Activated naive CD4-positive, alpha-beta T cell treated with anti-CD3 and anti-CD28 coated beads for 36 hours (primary cell): ENCODE measurements around the gene RAD51B. TPM values are rescaled to one million over a fixed set of nuclear protein-coding genes. Genes with fewer than 3 reads are reported as not detected.

ENCODE experiments used
- CTCF ChIA-PET: fragments of 350-600 bp; sonication (Branson Sonifier 250); formaldehyde crosslinking; loops from one replicate; lab custom pipeline; 2021; ENCODE audit warnings: antibody characterized with exemption; lab: Charles Lee
- DNase-seq: peaks from one replicate; pipeline ENCODE4 v3.0.0-alpha.2; 2020
- H3K27ac Mint-ChIP-seq: one replicate; pipeline ENCODE4 v1.8.0; 2021; ENCODE audit warnings: mild to moderate bottlenecking, mixed read lengths
- H3K27me3 Mint-ChIP-seq: one replicate; pipeline ENCODE4 v1.8.0; 2021; ENCODE audit warnings: low read depth, mixed read lengths
- H3K36me3 Mint-ChIP-seq: one replicate; pipeline ENCODE4 v1.8.0; 2021; ENCODE audit warnings: low read depth, mixed read lengths
- H3K4me1 Mint-ChIP-seq: one replicate; pipeline ENCODE4 v1.8.0; 2021; ENCODE audit warnings: low read depth, mixed read lengths
- H3K4me3 Mint-ChIP-seq: one replicate; pipeline ENCODE4 v1.8.0; 2021; ENCODE audit warnings: mild to moderate bottlenecking, moderate library complexity, mixed read lengths
- H3K9me3 Mint-ChIP-seq: one replicate; pipeline ENCODE4 v1.8.0; 2021; ENCODE audit warnings: mixed read lengths
- intact Hi-C: fragments of 100-400 bp; cut with micrococcal nuclease; formaldehyde crosslinking; loops from one replicate; pipeline ENCODE4 v1.15.1; 2023
- total RNA-seq, 2 experiments: library from RNA; stranded (reverse); gene quantifications; one replicate each; pipeline ENCODE4 v1.2.3, GENCODE V29; 2021

The RAD51B gene
- total RNA-seq, 2 experiments from 2014 or later: 44.8 to 47.6 TPM

DNA sequence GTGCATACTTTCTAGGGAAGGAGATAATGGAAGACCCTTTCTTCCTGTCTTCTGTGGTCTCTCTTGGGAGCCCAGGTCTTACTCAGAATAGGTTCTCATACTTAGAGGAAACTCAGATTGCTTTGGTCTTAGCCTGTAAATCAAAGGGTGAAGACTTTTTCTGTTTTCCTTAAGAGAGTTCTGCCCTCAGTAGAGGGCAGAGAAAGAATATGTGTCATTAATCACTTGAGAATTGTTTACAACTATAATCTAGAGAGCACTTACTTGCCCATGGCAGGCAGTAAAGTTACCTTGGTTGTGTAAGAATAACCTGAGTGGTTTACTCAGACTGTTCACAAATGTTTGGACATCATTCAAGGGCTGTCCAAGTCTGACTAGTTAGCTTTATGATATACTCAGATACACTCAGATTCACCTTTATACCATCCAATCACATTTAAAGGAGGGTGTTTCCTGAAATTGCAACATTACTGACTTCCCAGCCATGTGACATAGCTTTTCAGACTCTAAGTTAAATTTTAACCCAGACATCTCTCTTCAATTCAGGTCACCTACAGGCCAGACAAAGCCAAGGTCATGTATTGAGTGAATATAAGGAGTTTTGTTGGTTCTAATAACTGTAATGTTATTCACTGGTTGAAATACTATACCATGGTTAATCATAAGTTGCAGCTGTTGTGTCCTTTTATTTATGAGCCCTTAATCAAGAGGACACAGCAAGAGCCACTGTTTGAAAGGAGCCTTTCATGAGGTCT, 372.2 kb downstream of the RAD51B start:
- no peaks in the 10 kb centered on the region for H3K36me3 Mint-ChIP-seq
- no peaks in the 10 kb centered on the region for H3K4me1 Mint-ChIP-seq

DNA sequence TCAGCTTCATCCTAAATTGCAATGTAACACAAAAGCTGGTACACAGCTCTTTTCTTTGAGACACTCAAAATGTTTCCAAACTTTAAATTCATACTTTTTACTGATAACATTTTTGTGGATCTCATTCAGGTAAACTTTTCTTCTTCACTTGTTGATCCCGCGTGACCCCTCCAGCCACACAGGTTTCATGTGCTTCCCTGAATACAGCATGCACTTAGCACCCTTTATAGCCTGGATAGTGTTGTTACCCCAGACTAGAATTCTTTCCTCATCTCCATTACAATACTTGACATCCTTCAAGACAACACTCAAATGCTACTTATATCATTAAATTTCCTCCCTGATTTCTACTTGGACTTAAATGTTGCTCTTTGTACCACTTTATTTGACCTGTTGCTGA, 373.4 kb downstream of the RAD51B start:
- Mint-ChIP-seq H3K27ac (no peak overlapping the region), H3K36me3 (no peaks in the 10 kb centered on the region), H3K9me3 (no peaks in the 10 kb centered on the region), H3K4me3 (no peak overlapping the region), H3K4me1 (peaks cover 9% of the 10 kb centered on the region), H3K27me3 (no peaks in the 10 kb centered on the region)
- DNase-seq: no peak
- intact Hi-C loops: no loop called here
- CTCF ChIA-PET: no interaction called here

More for the DNA sequence above, 372.2 kb downstream of the RAD51B start:
- CTCF ChIA-PET: no interaction called here
- Mint-ChIP-seq H3K27ac (no peak overlapping the region), H3K9me3 (no peaks in the 10 kb centered on the region), H3K4me3 (no peak overlapping the region), H3K27me3 (no peaks in the 10 kb centered on the region)
- intact Hi-C loops: no loop called here
- DNase-seq: no peak

DNA sequence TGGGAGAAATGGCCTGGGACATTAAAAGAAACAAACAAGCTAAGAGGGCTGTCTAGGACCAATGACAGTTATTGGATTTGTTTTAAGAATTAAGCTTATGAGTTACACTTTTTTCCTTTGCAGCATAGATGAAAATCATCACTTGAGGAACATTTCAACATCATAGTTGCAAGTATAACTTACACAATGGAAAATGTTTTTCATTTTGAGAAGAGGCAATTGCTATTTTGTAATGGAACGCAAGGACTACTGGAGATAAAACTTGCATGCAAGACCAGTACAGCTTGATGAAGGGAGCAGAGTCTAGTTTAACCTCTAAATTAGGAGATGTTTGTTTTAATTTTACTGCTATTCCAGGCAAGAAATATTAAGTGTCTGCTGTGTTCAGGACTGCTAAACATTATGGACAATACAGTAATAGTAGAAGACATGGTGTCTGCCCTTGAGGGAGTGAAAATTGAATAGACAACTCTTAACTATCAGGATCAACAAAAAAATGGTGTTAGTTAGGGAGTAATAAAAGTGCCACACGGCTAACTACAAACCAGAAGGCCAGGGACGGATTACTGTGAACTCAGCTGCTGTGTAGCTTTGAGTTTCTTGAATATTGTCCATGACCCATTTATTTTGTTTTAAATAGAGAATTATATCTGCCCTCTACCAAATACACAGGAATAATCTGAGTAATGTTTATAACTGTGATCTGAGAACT, 374.5 kb downstream of the RAD51B start:
- H3K4me3 Mint-ChIP-seq: no peak overlapping the region

DNA sequence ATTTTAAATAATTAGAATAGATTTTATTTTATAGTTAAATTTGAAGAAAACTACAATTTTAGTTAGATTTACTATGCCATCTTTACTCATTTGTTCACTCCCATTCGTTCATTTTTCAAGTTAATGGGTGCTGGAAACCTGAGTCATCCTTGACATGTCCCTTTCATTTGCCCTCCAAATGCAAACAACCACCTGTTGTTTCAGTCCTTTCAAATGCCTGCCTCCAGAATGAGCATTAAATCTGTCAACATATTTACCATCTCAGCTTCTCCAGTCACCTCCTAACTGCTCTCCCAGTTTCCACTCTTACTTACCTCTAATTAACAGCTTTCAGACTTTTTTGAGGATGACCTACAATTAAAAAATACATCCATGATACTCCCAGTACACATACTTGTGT, 375.5 kb downstream of the RAD51B start:
- DNase-seq: no peak
- Mint-ChIP-seq H3K4me3 (no peak overlapping the region), H3K36me3 (no peaks in the 10 kb centered on the region), H3K27ac (no peak overlapping the region), H3K27me3 (no peaks in the 10 kb centered on the region), H3K4me1 (peaks cover 20% of the 10 kb centered on the region), H3K9me3 (no peaks in the 10 kb centered on the region)
- CTCF ChIA-PET: no interaction called here
- intact Hi-C loops: no loop called here

More for the DNA sequence above, 374.5 kb downstream of the RAD51B start:
- no peaks in the 10 kb centered on the region for H3K27me3 Mint-ChIP-seq
- CTCF ChIA-PET: no interaction called here
- no peak overlapping the region for H3K27ac Mint-ChIP-seq
- H3K4me1 Mint-ChIP-seq: peaks cover 11% of the 10 kb centered on the region
- H3K36me3 Mint-ChIP-seq: no peaks in the 10 kb centered on the region
- H3K9me3 Mint-ChIP-seq: no peaks in the 10 kb centered on the region
- no peak for DNase-seq
- intact Hi-C loops: no loop called here

DNA sequence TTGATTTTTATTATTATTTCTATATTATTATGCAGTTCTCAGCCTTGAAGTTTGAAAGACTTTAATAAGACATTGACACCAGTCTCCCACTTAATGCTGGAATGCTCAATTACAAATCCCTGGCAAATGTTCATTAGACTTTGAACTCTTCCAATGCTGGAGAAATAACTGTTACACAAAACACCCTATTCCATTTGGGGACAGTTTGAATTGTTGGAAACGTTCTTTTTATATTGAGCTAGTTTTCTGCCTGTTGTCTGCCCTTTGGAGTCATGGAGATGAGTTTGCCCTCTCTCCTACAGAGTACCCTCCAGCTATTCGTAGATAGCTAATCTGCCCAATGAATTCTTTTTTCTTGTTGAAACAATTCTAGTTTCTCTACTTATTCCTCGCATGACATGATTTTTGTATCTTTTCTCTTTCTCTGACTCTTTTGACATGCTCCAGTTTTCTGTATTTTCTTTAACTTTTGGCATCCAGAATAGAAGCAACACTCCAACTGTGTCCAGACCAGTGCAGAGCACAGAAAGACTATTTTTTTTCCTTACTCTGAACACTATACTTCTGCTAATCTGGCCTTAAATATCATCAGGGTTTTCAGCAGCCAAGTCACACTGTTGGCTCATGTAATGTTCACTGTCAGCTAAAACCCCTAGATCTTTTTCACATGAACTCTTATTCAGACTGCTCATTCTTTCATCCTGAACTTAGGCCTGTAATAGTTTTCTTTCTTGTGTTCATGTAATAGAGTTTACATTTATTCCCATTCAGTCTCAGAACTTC, 379.3 kb downstream of the RAD51B start:
- intact Hi-C loops: no loop called here
- CTCF ChIA-PET: no interaction called here
- Mint-ChIP-seq H3K4me3 (no peak overlapping the region), H3K27me3 (no peaks in the 10 kb centered on the region), H3K27ac (no peak overlapping the region), H3K36me3 (no peaks in the 10 kb centered on the region), H3K4me1 (peaks cover 20% of the 10 kb centered on the region), H3K9me3 (no peaks in the 10 kb centered on the region)
- no peak for DNase-seq

DNA sequence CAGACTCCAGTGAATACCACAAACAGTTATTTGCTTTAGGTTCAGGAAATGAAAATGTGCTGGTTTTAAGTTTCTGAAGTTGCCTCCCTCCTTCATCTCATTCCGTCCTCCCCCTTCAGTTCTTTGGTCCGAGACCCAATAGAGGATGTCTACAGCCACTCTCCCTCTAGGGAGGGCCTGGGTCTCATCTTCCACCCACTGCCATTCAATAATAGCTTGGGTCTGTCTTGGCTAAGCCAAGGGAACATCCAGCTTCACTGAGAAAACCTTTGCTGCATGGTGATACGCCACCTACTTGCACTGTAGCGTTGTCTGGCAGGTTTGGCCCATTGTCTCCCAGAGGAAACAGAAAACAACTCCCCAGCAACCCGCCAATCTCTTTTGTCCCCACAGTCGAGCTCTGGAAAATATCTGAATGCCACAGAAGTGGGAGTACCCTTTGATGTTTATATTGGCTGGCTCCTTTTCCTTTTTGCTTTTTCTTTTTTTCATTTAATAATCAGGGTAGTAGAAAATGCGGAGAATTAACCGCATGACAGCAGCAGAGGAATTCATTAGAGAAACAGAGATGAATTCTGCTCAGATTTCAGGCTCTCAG, 380.1 kb downstream of the RAD51B start:
- Mint-ChIP-seq H3K36me3 (no peaks in the 10 kb centered on the region), H3K4me3 (no peak overlapping the region), H3K27ac (no peak overlapping the region), H3K4me1 (peaks cover 20% of the 10 kb centered on the region), H3K27me3 (no peaks in the 10 kb centered on the region), H3K9me3 (no peaks in the 10 kb centered on the region)
- intact Hi-C loops: no loop called here
- CTCF ChIA-PET: no interaction called here
- no peak for DNase-seq

DNA sequence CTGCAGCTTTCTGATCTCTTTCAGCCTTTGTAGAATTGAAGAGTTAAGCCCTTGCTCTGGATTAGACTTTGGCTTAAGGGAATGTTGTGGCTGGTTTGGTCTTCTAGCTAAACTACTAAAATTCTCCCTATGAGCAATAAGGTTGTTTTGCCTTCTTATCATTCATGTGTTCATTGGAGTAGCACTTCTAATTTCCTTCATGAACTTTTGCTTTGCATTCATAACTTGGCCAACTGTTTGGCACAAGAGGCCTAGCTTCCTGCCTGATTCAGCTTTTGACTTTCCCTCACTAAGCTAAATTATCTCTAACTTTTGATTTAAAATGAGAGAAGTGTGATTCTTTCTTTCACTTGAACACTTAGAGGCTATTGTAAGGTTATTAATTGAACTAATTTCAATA, 384.3 kb downstream of the RAD51B start:
- Mint-ChIP-seq H3K36me3 (no peaks in the 10 kb centered on the region), H3K27ac (no peak overlapping the region), H3K4me1 (peaks cover 18% of the 10 kb centered on the region), H3K9me3 (no peaks in the 10 kb centered on the region), H3K27me3 (no peaks in the 10 kb centered on the region), H3K4me3 (no peak overlapping the region)
- CTCF ChIA-PET: interaction anchor here (0.6 kb wide), 1 partner anchor 142 kb away, joined by 3 read pairs; no protein-coding TSS in a partner anchor
- no peak for DNase-seq
- intact Hi-C loops: no loop called here

DNA sequence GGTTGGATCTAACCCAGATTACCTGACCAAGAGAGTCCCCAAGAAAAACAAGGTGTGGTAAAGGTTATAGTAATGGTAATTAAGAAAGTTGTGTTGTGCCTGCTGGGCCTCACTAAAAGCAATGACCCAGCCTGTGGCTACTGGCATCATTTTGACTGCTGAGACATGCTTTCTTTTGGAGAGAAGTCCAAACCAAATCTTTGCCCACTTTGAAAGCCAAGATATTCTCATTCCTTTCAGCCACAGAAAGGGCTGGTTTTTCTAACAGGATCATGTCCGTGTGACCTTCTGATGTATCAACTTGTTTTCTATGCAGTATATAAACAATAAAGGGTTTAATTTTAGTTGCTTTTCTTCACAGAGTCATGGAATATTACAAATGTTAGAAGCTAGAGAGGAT, 388.6 kb downstream of the RAD51B start:
- CTCF ChIA-PET: interaction anchor here (1.2 kb wide), 1 partner anchor 267 kb away, joined by 3 read pairs; no protein-coding TSS in a partner anchor
- H3K27ac Mint-ChIP-seq: no peak overlapping the region
- intact Hi-C loops: no loop called here
- H3K9me3 Mint-ChIP-seq: no peaks in the 10 kb centered on the region
- H3K27me3 Mint-ChIP-seq: no peaks in the 10 kb centered on the region
- no peaks in the 10 kb centered on the region for H3K36me3 Mint-ChIP-seq
- H3K4me3 Mint-ChIP-seq: no peak overlapping the region
- DNase-seq: no peak
- peaks cover 46% of the 10 kb centered on the region for H3K4me1 Mint-ChIP-seq

DNA sequence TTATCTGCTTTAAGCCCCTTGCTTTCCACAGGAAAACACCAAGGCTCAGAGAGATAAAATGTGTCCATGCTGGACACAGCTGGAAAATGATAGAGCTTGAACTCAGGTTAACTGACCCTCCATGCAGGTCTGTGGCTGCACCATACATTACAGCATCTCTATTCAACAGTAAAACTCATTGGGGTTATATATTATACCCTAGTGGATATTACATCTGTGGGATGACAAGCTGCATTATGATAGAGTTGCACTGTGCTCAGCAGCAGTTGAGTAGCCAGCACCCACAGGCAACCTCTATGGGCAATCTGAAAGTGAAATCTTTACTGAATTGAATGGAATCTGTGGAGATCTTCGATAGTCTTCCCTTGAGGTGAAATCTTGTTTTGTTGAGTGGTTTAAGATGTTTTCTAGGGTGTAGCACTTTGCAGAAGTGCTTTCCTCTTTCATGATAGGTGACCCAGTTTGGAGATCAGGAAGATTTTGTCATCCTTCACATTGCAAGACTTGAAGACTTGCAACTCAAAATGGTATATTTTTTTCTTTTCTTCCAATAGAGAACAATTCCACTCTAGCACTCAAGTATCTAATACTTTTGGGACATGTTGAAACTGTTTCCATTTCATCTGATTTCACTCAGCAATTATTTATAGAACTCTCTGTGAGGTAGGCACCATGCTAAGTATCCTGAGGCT, 389.2 kb downstream of the RAD51B start:
- H3K4me3 Mint-ChIP-seq: no peak overlapping the region
- H3K27me3 Mint-ChIP-seq: no peaks in the 10 kb centered on the region
- H3K36me3 Mint-ChIP-seq: no peaks in the 10 kb centered on the region
- H3K27ac Mint-ChIP-seq: no peak overlapping the region
- no peaks in the 10 kb centered on the region for H3K9me3 Mint-ChIP-seq
- peaks cover 46% of the 10 kb centered on the region for H3K4me1 Mint-ChIP-seq
- DNase-seq: no peak
- CTCF ChIA-PET: interaction anchor here (1.2 kb wide), 1 partner anchor 268 kb away, joined by 3 read pairs; no protein-coding TSS in a partner anchor
- intact Hi-C loops: no loop called here

DNA sequence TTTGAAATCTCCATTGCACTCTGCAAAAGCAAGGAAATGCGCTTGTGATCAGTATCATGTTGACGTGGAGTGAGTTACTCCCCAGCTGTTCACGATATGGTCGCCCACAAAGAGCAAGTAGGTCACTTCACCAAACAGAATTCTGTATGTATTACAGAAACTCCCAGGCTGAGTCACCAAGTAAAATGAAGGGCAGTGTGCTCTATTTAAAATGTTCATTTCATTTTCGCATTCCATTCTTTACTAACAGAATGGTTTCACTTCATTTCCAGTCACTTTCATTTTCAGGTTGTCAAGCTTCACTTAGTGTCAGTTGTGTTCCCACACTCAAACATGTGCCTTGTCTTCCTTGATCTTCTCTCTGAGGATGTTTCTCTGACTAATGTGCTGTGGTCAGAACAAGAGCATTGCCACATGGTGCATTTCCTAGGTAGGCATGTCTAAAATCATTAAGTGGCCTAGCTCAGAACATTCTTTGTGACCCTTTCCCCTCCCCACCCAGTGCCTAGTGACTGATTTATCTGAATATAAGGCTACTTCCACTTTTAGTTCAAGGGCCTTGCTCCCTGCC, 391.2 kb downstream of the RAD51B start:
- no peaks in the 10 kb centered on the region for H3K9me3 Mint-ChIP-seq
- H3K27ac Mint-ChIP-seq: peak overlapping the region; percentile 57
- H3K27me3 Mint-ChIP-seq: no peaks in the 10 kb centered on the region
- intact Hi-C loops: loop anchor here (1.0 to 2.0 kb wide), 9 partner anchors 21 to 608 kb away; partner anchors contain the start of gene ZFYVE26
- DNase-seq: peak; percentile 74
- CTCF ChIA-PET: interaction anchor here (0.6 to 1.6 kb wide), 5 partner anchors 15 to 577 kb away, joined by 3 to 5 read pairs (median 4); no protein-coding TSS in a partner anchor
- no peaks in the 10 kb centered on the region for H3K36me3 Mint-ChIP-seq
- peaks cover 48% of the 10 kb centered on the region for H3K4me1 Mint-ChIP-seq
- H3K4me3 Mint-ChIP-seq: peak overlapping the region; percentile 11

DNA sequence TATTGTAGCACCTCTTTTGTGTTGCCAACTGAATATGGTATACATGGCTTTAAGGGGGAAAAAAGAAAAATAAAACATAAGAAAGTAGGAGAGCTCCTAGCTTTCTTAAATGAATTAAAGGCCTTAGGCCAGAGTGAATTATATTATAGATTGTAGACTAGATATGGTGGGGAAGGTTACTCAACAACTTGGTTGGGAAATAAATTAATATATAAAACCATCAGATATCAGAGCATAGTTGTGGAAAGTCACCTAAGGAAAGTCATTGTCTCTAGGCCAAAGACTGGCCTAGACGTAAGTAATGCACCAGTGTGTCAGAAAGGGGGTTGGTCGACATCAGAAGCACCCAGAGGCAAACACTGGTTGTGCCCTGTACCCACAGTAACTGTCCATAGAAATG, 391.8 kb downstream of the RAD51B start:
- Mint-ChIP-seq H3K9me3 (no peaks in the 10 kb centered on the region), H3K4me3 (no peak overlapping the region), H3K36me3 (no peaks in the 10 kb centered on the region), H3K27ac (peak overlapping the region; percentile 35), H3K4me1 (peaks cover 48% of the 10 kb centered on the region), H3K27me3 (no peaks in the 10 kb centered on the region)
- CTCF ChIA-PET: interaction anchor here (1.0 to 1.6 kb wide), 3 partner anchors 14 to 55 kb away, joined by 4 to 5 read pairs (median 5); no protein-coding TSS in a partner anchor
- DNase-seq: no peak
- intact Hi-C loops: loop anchor here (1.0 to 2.0 kb wide), 6 partner anchors 63 to 608 kb away; partner anchors contain the start of gene ZFYVE26
